Keratinocyte (primary cell): ENCODE results near the gene RCN2.

Experiments used
- CTCF ChIP-seq, 3 experiments: IDR thresholded peaks in 1 of 3; conservative IDR thresholded peaks in 1 of 3; optimal IDR thresholded peaks in 1 of 3; 2 replicates in 2 of 3; 3 replicates in 1 of 3; pipeline versions ENCODE3 to v1.5.1; 2011; ENCODE audit warnings: low read length in 3 of 3, mild to moderate bottlenecking in 3 of 3, moderate library complexity in 2 of 3, control low read depth in 1 of 3, inconsistent platforms in 1 of 3; ENCODE audit not compliant: insufficient read depth in 2 of 3; ENCODE audit errors: extremely low read depth in 1 of 3
- EZH2 ChIP-seq: IDR thresholded peaks from one replicate; pipeline ENCODE4 v1.6.1; 2012; ENCODE audit warnings: inconsistent platforms, mild to moderate bottlenecking, low read length, moderate library complexity

DNA sequence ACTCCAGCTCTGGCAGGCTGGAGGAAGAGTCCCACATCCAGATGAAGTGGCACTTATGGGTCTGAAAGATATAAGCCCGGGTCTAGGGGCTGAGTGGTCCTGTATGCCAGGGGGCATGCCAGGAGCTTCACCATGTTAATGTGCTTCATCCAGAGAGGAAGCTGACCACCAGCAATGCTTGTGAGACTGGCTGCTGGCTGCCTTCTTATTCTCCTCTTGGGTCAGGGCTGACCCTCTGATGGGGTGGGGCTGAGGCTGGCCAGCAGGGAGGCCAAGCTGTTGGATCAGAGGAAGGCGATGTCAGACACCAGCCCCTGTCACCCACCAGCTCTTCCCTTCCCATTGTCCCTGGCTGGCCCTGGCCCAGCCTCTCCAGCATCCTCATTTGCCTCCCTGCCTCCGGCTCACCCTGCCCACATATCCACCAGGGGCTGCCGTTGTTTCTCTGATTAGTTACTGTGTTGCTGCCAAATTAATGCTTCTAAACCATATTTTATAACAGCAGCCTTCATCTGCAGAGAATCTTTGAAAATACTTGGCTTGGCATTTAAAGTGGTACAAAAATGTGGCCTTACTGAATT is 43.0 kb downstream of the RCN2 start:
- no peak for TF ChIP-seq CTCF (optimal IDR thresholded peaks at IDR 0.05 in 1 of 3, IDR thresholded peaks at IDR 0.05 in 1 of 3, conservative IDR thresholded peaks at IDR 0.05 in 1 of 3; ENCODE audit: extremely low read depth in 1 of 3, insufficient read depth in 2 of 3, low read length in 3 of 3)
- no peak for TF ChIP-seq EZH2
